ENCODE measurements around the gene PSMB2. TPM values are rescaled to one million over a fixed set of nuclear protein-coding genes. Genes with fewer than 3 reads are reported as not detected.
A peak's percentile ranks its signal among the peaks of the same experiment; 100 is the strongest.

PSMB2 gene
- total RNA-seq, 1 donor from 2014 or later, result 98.6 TPM

DNA sequence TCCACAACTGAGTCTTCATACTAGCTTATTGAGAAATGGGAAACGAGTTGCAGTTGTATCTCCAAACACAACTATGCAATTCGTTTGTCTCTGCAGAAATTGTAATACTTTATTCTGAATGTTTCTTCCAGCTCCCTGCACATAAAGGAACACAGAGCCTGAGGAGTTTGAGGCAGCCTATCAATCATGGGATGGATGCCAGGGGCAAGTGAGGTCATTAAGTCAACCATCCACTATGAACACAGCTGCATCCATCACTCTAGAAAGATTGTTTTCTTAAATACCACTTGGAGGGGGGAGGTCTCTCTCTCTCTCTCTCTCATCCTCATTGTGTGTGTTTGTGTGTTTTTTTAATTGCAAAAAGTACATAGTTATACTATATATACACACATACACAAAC is 2.9 kb upstream of the PSMB2 start:
- no peak for DNase-seq (ENCODE audit: low read depth)
- H3K27me3 ChIP-seq (ENCODE audit: insufficient read depth, low read length), result peaks cover 7% of the 10 kb centered on the region
- Mint-ChIP-seq H3K4me1 (ENCODE audit: low read depth, unreplicated experiment) (no peaks in the 10 kb centered on the region), H3K4me3 (ENCODE audit: unreplicated experiment) (no peak overlapping the region), H3K27ac (ENCODE audit: unreplicated experiment) (no peak overlapping the region), H3K27me3 (ENCODE audit: low read depth, unreplicated experiment) (peaks cover 15% of the 10 kb centered on the region), H3K9me3 (ENCODE audit: unreplicated experiment) (peaks cover 3% of the 10 kb centered on the region), H3K36me3 (ENCODE audit: low read depth, unreplicated experiment) (no peaks in the 10 kb centered on the region)
- no peak for FAIRE-seq
- H3K36me3 ChIP-seq (ENCODE audit: insufficient read depth, low read length), result no peaks in the 10 kb centered on the region
- H3K4me1 ChIP-seq (ENCODE audit: insufficient read depth, low read length), result no peaks in the 10 kb centered on the region
- no peak overlapping the region for H3K4me3 ChIP-seq (ENCODE audit: insufficient read depth, low read depth, low read length)
- no peak overlapping the region for H3K4me2 ChIP-seq (ENCODE audit: low read length)
- peaks cover 3% of the 10 kb centered on the region for H4K20me1 ChIP-seq (ENCODE audit: insufficient read depth, low read length)
- no peak overlapping the region for H3K9ac ChIP-seq (ENCODE audit: low read length)
- H3K9me3 ChIP-seq (ENCODE audit: insufficient read depth, low read depth, low read length), result no peaks in the 10 kb centered on the region
- peaks cover 24% of the 10 kb centered on the region for H3K79me2 ChIP-seq (ENCODE audit: insufficient read depth, low read length)
- no peak overlapping the region for H2AFZ ChIP-seq (ENCODE audit: low read depth, low read length)
- TF ChIP-seq EZH2 (IDR thresholded peaks at IDR 0.05; ENCODE audit: insufficient read depth, low read length) (no peak), CTCF (IDR thresholded peaks at IDR 0.05; ENCODE audit: insufficient read depth, low read depth, low read length) (no peak)
- no peak overlapping the region for H3K27ac ChIP-seq (ENCODE audit: low read depth, low read length)

DNA sequence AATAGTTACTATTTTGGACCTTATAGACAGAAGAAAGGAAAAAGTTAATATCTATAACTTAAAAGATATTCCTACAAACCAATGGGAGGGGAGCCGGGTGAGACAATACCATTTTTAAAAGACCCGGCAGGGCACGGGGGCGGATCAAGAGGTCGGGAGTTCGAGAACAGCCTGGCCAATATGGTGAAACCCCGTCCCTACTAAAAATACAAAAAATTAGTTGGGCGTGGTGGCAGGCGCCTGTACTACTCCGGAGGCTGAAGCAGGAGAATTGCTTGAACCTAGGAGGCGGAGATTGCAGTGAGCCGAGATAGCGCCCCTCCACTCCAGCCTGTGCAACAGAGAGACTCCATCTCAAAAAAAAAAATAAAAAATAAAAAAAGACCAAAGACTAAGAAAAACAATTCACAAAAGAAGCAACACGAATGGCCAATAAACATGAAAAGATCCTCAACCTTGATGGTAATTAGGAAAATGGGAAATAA is 1.2 kb upstream of the PSMB2 start:
- peaks cover 4% of the 10 kb centered on the region for H3K27me3 ChIP-seq (ENCODE audit: insufficient read depth, low read length)
- H3K4me2 ChIP-seq (ENCODE audit: low read length), result peak overlapping the region; percentile 92
- H2AFZ ChIP-seq (ENCODE audit: low read depth, low read length), result peak overlapping the region; percentile 12
- H3K9ac ChIP-seq (ENCODE audit: low read length), result peak overlapping the region; percentile 99
- no peaks in the 10 kb centered on the region for H3K36me3 Mint-ChIP-seq (ENCODE audit: low read depth, unreplicated experiment)
- H3K9me3 ChIP-seq (ENCODE audit: insufficient read depth, low read depth, low read length), result no peaks in the 10 kb centered on the region
- no peak overlapping the region for H3K27ac Mint-ChIP-seq (ENCODE audit: unreplicated experiment)
- peaks cover 3% of the 10 kb centered on the region for H3K9me3 Mint-ChIP-seq (ENCODE audit: unreplicated experiment)
- peaks cover 8% of the 10 kb centered on the region for H4K20me1 ChIP-seq (ENCODE audit: insufficient read depth, low read length)
- peaks cover 11% of the 10 kb centered on the region for H3K27me3 Mint-ChIP-seq (ENCODE audit: low read depth, unreplicated experiment)
- no peak overlapping the region for H3K27ac ChIP-seq (ENCODE audit: low read depth, low read length)
- H3K4me3 Mint-ChIP-seq (ENCODE audit: unreplicated experiment), result no peak overlapping the region
- DNase-seq (ENCODE audit: low read depth) (no peak), FAIRE-seq (no peak)
- no peak for TF ChIP-seq CTCF (IDR thresholded peaks at IDR 0.05; ENCODE audit: insufficient read depth, low read depth, low read length)
- TF ChIP-seq EZH2 (IDR thresholded peaks at IDR 0.05; ENCODE audit: insufficient read depth, low read length), result no peak
- peaks cover 10% of the 10 kb centered on the region for H3K4me1 Mint-ChIP-seq (ENCODE audit: low read depth, unreplicated experiment)
- no peaks in the 10 kb centered on the region for H3K36me3 ChIP-seq (ENCODE audit: insufficient read depth, low read length)
- H3K79me2 ChIP-seq (ENCODE audit: insufficient read depth, low read length), result peaks cover 39% of the 10 kb centered on the region
- peaks cover 10% of the 10 kb centered on the region for H3K4me1 ChIP-seq (ENCODE audit: insufficient read depth, low read length)
- H3K4me3 ChIP-seq (ENCODE audit: insufficient read depth, low read depth, low read length), result peak overlapping the region; percentile 99

GRCh38 chr1:35640380-35641232 is 720 bp downstream of the PSMB2 start:
- Histone ChIP-seq H4K20me1 (ENCODE audit: insufficient read depth, low read length) (peaks cover 8% of the 10 kb centered on the region), H3K9ac (ENCODE audit: low read length) (peak overlapping the region; percentile 99), H3K36me3 (ENCODE audit: insufficient read depth, low read length) (no peaks in the 10 kb centered on the region), H3K9me3 (ENCODE audit: insufficient read depth, low read depth, low read length) (no peaks in the 10 kb centered on the region), H3K4me3 (ENCODE audit: insufficient read depth, low read depth, low read length) (peak overlapping the region; percentile 99), H3K4me2 (ENCODE audit: low read length) (peak overlapping the region; percentile 92), H3K79me2 (ENCODE audit: insufficient read depth, low read length) (peaks cover 58% of the 10 kb centered on the region), H2AFZ (ENCODE audit: low read depth, low read length) (peak overlapping the region; percentile 95), H3K27ac (ENCODE audit: low read depth, low read length) (peak overlapping the region; percentile 97), H3K27me3 (ENCODE audit: insufficient read depth, low read length) (peaks cover 3% of the 10 kb centered on the region), H3K4me1 (ENCODE audit: insufficient read depth, low read length) (peaks cover 10% of the 10 kb centered on the region)
- Mint-ChIP-seq H3K4me1 (ENCODE audit: low read depth, unreplicated experiment) (peaks cover 13% of the 10 kb centered on the region), H3K4me3 (ENCODE audit: unreplicated experiment) (peak overlapping the region; percentile 100), H3K27ac (ENCODE audit: unreplicated experiment) (peak overlapping the region; percentile 100), H3K36me3 (ENCODE audit: low read depth, unreplicated experiment) (peaks cover 2% of the 10 kb centered on the region), H3K27me3 (ENCODE audit: low read depth, unreplicated experiment) (no peaks in the 10 kb centered on the region), H3K9me3 (ENCODE audit: unreplicated experiment) (peaks cover 3% of the 10 kb centered on the region)
- TF ChIP-seq CTCF (IDR thresholded peaks at IDR 0.05; ENCODE audit: insufficient read depth, low read depth, low read length) (no peak), EZH2 (IDR thresholded peaks at IDR 0.05; ENCODE audit: insufficient read depth, low read length) (no peak)
- no peak for DNase-seq (ENCODE audit: low read depth)
- FAIRE-seq, result no peak

Measured in astrocyte (in vitro differentiated cells and primary cell).